ENCODE results near the gene TSPAN18.

Gene TSPAN18

DNA sequence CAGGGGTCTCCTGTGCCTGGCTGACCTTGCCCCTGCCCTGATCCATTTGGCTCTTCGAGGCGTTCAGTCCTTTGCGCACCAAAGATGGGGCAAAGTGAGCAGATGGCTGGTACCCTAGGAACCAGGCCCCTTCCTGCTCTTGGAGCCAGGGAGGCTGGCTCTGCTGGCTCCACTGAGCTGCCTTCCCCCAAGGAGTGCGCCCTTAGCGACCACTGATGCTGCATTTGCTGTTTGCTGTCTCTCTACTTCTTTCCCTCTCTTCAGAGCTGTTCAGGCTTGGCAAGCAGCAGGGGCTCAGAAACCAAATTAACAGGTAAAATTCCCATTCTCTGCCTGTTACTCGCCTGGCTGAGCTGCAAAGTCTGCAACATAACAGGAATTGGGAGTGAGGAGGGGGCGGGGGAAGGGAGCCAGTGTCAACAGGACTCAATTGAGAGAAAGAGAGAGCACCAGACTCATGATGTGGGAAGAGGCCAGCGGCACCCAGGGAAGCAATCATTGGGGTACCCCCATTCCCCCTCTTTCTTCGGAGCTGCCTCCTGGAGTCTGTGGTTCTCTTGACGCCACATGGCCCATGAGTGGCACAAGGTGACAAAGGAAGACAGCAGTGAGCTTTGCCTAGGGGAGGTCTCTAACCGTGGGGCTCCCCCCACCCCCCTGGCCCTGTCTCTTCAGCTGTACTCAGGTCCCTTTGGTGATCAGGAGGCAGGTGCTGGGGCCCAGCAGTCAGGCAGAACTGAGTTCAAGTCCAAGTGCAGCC, 121.6 kb downstream of the TSPAN18 start:
- no peak for DNase-seq (ENCODE audit: low spot score)

DNA sequence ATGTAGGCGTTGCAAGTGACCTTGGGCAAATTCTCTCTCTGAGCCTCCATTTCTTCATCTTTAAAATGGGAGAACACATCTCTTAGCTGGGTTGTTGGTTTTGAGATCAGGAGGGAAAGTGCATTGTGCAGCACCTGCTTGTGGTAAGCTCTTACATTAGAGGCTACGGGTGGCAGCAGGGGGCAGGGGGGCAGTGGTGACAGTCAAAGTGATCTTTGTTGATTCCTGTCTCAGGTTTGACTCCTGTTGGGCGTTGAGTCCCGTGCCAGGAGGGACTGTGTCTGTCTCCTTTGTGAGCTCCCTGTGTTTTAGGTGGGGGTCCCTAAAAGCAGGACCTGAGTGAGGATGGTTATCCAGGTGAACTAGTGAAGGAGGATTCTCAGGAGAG, 122.2 kb downstream of the TSPAN18 start:
- DNase-seq (ENCODE audit: low spot score): no peak

DNA sequence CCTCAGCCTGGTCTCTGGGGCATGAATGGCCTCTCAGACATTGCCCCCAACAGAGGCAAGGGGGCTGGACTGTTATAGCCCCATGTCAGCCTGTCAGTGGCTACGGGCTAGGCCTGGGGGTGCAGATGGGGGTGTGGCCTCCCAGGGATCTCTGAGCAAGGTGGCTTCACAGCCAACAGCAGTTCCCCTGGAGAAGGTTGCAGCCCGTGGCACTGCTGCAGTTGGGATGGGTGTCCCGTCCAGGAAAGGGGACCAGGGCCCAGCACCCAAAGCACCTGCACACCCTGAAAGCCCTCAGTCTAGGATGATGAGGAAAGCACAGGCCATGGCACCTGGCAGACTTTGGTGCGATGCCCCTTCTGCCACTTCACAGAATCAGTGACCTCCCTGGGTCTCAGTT, 122.7 kb downstream of the TSPAN18 start:
- DNase-seq (ENCODE audit: low spot score): no peak

DNA sequence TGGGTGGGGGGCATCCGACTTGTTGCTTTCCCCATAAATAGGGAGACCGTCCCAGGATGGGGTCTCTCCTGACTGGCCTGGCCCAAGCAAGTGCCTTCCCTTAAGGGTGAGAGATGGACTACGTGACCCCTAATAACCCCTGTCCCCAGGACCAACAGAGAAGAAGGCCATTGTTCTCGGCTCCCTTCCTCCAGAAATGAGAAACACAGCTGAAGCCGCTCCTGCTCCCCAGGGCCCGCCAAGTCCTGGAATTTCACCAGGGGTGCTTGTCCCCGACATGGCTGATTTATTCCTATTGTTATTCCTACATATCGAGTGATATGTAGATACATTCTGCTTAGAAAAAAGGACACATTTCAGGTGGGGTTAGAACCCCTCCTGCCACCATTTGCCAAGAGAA, 123.2 kb downstream of the TSPAN18 start:
- DNase-seq (ENCODE audit: low spot score): no peak

DNA sequence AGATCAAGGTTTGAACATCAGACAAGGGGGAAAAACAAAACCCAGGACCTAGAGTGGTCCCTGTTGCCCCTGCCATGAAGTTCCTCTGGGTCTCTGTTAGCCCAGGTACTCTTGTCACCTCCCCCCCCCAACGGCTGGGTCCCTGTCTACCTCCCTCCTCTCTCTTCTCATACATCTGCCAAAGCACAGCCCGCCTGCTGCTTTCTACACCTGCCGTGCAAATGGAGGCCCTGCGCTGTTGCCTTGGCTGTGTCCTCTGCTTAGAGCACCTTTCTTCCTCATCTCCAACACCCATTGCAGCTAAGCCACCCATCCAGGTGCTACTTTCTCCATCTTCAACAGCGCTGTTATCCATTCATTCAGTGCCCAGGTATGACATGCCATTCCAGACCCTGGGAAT, 124.7 kb downstream of the TSPAN18 start:
- no peak for DNase-seq (ENCODE audit: low spot score)

DNA sequence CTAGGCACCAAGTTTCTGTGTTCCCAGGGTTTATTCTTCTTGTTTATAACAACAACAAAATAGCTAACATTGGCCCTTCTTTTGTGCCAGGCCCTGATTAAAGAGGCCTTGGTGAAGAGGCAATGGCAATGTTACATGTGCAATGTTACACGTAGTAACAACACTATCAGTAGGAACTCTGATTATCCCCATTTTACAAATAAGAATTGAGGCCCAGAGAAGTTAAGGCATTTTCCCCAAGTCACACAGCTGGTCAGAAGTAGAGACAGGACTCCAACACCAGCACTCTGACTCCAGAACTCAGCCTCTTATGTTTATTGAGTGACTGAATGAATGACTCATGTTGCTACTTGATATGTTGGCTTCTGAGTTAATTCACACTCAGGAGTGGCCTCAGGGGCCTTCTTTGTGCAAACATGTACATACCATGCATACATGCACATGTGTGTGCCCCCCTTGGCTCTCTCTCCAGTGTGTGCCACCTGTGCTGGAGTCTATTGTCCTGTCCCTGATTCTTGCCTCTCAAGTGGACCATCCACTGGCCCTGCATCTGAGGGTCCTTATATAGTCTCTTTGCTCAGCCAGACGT, 125.5 kb downstream of the TSPAN18 start:
- DNase-seq (ENCODE audit: low spot score): no peak

DNA sequence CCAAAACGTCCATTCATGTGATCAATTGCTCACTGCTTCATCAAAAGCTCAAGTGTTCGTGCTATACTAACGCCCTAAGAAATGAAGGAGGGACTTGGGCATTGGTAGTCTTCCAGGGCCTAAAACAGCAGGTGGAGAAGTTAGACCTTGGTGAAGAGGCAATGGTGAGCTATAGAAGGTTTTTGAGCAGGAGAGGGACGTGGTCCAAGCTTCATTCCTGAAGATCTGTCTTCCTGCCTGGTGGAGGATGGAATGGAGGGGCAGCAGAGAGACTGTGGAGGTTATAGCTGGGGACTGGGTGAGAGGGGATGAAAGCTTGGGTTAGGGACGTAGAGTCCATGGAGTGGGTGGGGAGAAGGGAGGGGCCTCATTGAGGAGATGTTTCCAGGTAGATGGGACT, 126.2 kb downstream of the TSPAN18 start:
- DNase-seq (ENCODE audit: low spot score): no peak

DNA sequence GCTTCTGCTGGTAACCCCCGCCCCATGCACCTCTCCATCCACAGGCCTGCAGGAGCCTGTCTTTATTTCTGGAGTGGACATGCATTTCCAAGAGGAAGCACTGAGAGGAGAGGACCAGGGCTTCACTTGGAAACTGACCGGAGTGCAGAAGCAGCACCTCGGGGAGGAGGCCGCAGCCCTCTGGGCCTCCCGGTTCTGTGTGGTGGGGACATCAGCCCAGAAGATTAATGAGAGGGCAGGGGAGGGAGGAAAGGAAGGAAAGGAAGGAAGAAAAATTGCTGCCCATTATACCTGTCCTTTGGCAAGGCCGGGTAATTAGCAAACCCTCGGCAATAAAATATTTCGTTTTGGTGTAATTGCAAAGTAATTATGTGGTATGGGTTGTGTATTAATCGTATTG, 126.9 kb downstream of the TSPAN18 start:
- no peak for DNase-seq (ENCODE audit: low spot score)

DNA sequence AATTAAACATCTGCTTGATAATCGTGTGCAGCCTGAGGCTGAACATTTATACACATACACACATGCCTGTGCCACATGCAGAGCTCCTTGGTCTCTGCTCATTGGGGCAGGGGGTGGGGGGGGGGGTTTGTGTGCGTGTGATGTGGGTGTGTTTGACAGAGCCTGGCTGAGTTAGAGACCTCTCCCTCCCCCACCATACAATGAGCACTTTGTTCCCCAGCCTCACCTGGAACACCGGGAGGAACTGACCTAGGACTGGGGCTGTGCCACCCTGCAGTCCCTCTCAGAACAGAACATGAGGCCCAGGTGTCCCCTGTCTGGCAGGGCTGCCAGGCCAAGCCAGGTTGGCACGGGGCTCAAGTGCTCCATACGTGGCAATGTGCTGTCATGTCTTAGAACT, 127.3 kb downstream of the TSPAN18 start:
- DNase-seq (ENCODE audit: low spot score): no peak

DNA sequence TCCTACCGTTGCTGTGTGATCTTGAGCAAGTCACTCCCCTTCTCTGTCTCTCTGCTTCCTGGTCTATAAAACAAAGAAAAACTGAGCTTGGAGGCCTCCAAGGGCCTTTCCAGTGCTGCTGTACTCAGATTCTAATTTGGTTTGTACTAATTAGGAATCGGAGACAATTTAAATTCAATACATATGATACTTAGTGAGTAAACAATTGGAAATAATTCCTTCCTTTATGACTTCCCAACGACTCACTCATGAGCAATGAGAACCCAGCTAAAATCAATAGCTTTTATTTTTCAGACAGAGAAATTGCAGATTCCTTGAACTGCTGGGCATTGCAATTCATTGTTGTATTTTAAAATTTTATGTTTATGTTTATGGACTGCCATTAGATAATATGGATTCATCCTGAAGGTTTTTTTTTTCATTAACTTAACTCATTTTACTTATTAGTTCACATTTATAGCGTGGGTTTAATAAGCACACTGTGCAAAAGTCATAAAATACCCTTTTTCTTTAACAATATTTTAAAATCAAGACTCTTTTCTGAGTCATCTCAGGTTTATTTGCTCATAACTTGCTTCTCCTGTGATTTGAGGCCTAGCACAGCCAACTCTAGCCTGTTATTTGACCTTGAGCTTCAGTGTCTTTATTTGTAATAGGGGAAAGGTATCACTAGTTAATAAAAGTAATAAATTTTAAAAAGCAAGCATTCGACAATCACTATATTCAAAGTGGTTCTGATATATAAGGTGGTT, 128.2 kb downstream of the TSPAN18 start:
- DNase-seq (ENCODE audit: low spot score): no peak

DNA sequence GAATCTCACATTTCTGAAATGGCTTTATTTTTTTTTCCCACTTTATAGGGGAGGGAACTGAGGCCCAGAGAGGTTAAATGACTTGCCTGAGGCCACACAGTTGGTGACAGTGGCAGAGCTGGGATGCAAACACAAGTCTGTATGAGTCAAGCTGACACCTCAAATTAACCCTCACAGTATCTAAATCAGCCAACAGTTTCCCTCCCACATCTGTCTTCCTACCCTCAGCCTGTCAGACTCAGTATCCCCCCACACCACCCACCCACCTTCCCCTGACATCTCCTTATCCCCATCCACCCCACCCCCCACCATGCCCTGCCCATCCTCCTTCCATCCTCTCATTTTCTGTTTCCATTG, 128.7 kb downstream of the TSPAN18 start:
- DNase-seq (ENCODE audit: low spot score): no peak

DNA sequence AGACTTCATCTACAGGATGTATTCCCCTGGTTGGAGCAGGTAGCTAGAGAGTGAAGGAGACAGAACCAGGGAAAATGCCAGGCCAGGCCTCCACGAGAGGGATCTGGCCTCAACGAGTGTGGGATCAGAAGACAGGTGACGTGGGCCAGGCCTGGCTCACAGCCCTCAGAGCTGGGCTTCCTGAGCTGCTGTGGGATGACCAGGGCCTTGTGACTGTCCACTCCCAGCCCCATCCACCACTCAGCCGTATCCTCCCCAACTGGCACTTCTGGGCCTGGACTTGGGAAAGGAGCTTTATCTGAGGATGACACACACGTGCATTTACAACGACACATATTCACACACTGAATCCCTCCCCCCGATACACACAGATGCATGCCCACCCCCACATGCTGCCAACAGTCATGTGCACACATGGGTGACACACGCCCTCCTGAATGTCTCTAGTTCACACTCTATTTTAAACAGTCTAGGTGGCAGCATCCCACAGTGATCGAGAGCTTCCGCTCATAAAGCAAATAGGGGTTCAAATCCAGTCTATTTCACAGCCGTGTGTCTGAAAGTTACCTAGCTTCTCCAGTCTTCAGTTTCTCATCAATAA, 130.8 kb downstream of the TSPAN18 start:
- no peak for DNase-seq (ENCODE audit: low spot score)

DNA sequence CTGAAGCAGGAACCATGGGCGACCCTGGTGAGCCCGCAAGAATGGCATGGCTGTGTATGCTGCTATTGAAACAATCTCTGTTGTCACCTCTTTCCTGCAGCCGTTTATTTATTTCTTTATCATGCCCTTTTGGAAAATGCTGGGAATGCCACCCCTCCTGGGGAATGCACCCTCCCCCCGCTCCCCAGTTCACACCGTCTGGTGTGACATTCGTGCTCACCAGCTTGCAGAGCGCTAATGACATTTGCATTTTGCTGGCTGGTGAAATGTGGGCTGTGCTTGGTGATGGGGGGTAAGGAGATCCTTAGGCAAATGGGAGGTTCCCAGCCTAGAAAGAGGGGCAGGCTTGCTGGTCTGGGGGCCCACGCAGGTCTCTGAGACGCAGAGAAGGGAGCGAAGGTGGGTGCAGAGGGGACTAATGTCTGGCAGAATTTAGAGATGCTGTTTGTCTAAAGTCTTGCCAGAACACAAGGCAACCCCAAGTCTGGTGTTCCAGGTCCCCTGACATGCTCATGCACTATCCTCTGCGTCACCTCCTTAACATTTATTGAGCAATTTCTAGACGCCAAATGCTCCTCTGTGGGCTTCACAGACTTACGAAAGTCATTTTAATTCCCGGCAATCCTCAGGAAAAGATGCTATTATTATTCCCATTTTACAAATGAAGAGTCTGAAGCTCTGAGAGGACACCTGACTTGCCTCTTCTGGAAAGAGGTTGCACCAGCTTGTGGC, 132.2 kb downstream of the TSPAN18 start:
- DNase-seq (ENCODE audit: low spot score): no peak

DNA sequence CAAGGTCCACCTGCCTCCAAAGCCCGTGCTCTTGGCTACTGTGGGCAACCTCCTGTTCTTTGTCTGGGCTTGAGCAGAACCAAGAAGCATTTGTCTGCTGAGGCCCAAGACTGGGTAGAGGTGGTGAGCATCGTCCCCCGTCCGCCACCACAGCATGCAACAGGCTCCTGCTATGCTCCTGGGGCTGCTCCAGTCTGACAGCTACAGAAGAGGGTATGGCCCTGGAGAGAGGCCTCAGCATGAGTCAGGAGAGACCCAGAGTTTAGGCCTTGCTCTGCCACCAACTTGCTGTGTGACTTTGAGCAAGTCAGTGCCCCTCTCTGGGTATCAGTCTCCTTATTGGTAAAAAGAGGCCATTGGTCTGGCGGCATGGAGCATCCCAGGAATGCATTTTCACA, 132.8 kb downstream of the TSPAN18 start:
- DNase-seq (ENCODE audit: low spot score): no peak

DNA sequence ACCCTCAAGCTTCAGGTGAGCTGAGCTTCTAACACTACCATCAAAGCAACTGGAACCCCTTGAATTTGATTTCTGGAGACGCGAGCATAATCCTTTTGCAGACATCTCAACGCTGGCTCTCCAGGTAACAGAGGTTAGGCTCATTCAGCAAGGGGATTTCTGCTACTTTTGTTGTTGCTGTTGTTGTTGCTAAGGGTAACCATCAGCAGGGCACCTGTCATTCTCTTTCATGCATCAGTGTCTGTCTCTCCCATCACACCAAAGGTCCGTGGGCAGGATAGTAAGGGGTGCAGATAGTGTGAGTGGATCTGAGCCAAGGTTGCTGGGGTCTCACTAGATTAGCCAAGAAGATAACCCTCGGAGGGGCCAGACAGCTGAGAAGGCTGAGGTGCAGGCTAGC, 133.6 kb downstream of the TSPAN18 start:
- DNase-seq (ENCODE audit: low spot score): no peak

DNA sequence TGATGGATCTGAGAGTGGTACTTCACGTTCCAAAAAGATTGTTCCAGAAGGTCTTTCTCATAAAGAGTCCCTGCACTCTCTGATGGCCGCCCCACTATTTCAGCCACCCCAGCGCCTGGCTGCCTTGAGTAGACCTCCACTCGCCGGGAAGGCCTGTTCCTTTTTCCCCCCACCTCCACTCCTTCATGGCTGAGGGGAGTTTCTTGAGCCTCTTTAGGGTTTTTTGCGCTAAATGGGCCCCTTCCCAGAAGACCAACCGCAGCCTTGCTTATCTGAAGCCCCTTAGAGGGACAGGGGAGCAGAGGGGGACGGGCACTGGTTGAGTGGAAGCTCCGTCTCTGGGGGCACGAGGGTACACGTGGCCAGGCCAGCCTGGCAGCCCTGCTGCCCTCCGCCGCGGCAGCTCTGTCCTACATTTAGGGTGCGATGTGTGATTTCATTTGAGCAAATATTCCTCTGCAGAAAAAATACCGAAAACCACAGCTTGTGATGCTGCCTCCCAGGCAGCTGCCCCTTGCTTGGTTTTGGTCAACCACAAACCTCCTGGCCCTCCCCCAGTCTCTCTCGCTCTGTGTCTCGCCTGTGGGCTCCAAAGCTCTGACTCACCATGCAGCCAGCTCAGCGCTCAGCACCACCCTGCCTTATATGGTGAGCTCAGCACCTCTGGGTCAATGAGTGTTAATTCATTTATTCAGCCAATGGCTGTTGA, 135.2 kb downstream of the TSPAN18 start:
- no peak for DNase-seq (ENCODE audit: low spot score)

DNA sequence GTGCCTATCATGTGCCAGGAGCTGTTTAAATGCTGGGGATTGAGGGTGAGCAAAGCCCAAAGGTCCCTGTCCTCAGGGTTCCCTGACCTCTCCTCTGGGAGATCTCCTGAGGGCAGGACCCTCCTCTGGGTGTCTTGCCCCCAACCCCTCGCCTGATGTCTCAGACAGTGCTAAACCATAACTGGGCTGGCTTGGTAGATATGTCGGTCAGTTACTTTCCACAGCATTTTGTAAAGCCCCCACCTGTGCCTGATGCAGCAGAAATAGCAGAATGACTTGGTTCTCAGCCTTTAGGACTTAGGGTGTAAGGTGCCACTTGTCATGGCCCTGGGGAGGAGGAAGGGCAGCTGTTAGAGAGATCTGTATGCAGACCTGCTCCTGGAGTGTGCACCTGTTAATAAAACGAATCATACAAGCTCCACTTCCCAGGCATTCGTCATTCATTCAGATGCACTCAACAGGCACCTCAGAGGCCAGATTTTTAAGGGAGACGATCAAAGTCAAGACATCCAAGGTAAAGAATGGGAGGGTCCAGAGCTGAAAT, 135.9 kb downstream of the TSPAN18 start:
- DNase-seq (ENCODE audit: low spot score): no peak

DNA sequence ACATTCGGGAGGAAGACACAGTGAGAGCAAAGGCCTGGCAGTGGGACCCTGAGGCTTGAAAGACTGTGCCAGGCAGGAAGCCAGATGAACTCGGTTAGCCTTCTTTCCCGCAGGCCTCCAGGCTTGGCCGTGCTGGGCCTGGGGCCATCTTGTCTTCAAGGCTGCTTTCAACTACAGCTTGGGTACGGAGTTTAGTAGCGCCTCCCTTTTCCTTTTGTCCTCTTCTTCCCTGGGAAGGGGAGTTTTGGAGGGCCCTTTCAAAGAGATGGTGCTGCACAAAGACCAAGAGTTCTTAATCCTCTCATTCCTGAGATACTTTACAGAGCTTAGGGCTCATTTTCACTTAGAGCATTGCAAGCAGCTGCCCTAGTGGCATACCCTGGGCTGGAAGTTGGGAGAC, 136.5 kb downstream of the TSPAN18 start:
- DNase-seq (ENCODE audit: low spot score): no peak

DNA sequence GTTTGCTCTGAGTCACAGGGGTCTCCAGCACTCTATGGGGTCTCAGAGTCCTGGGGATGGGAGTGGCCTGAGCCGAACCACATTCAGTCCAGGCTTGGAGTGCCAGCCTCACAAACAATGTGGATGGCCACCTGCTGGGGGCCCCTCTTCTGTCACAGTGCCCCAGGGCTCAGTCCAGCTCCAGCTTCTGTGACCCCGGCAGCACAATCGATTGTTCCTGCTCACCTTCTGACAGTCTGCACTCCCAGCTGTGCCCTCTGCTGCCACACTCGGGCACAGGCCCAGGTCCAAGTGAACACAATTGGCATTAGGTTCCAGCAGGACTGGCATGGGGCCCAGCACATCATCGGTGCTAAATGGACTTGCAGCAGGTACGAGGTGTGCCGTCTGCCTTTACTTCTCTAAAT, 139.1 kb downstream of the TSPAN18 start:
- no peak for DNase-seq (ENCODE audit: low spot score)

DNA sequence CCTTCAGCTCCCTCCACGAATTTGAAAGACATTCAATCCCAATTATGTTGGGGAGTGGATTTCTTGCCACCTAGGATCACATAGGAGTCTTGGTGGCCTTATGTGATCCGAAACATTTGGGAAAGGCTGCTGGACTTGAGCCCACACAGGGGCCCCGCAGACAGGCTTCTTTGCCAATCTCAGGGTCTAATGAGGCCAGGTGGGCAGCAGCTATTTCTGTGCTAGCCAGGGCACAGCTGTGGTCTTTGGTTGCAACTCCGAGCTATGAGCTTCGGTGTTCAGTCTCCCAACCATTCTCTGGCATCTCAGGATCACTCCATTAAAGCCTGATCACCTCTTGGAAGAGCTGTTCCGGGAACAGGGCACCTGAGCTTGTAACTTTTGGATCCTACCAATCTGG, 139.5 kb downstream of the TSPAN18 start:
- no peak for DNase-seq (ENCODE audit: low spot score)

DNA sequence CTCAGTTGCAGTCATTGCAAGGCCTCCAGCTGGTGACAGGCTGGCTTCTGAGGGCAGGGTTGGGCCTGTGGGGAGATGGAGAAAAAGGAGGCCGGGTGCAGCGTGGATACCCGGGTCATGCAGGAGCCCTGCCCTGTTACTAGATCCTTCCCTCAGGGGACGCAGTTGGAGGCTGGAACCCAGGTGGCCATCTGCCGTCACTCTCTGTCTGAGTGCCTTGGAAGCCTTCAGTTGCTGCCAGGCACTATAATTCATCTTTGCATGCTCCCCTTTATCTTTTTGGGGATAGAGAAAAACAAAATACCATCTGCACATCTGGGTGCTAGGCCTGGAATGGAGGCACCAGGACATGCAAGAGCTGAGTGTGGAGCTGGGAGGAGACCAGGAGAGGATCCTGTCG, 141.3 kb downstream of the TSPAN18 start:
- no peak for DNase-seq (ENCODE audit: low spot score)
